HEK293 (cell line): Measurements from ENCODE around the gene RAET1G.
"Not testable (repeated sequence)": the region's sequence is repeated elsewhere in the genome, so short reads cannot be mapped to it uniquely, and the experiment has no call there.

ENCODE experiments used
- CTCF ChIA-PET: fragments of 350-600 bp; formaldehyde crosslinking; extraction: SDS; loops from one replicate; lab custom pipeline; 2021; ENCODE audit warnings: antibody characterized with exemption; lab: Yijun Ruan, JAX
- POLR2A ChIA-PET: fragments of 300-600 bp; formaldehyde crosslinking; extraction: SDS; loops from one replicate; lab custom pipeline; 2020; ENCODE audit warnings: antibody characterized with exemption, inconsistent platforms; lab: Yijun Ruan, JAX
- H3K27ac ChIP-seq: fragments of 200-500 bp; sonication (Bioruptor generic); 2 replicates; pipeline ENCODE4 v1.5.1; 2014; ENCODE audit warnings: low read depth, low read length, control low read depth, inconsistent platforms; ENCODE audit errors: extremely low read depth
- H3K36me3 ChIP-seq, 2 experiments: fragments of 200-500 bp in 1 of 2; sonication (Bioruptor generic) in 1 of 2; 1 replicate in 1 of 2; 2 replicates in 1 of 2; pipeline ENCODE4 v1.5.1; 2014 to 2017; ENCODE audit warnings: inconsistent platforms in 2 of 2, low read length in 2 of 2; ENCODE audit not compliant: control insufficient read depth in 2 of 2, insufficient read depth in 1 of 2
- H3K4me1 ChIP-seq: fragments of 200-500 bp; sonication (Bioruptor generic); 2 replicates; pipeline ENCODE4 v1.5.1; 2014; ENCODE audit warnings: mild to moderate bottlenecking, low read length, inconsistent platforms; ENCODE audit not compliant: control insufficient read depth, insufficient read depth
- H3K4me3 ChIP-seq: 2 replicates; pipeline ENCODE4 v1.5.1; 2011; ENCODE audit warnings: low read depth, mild to moderate bottlenecking, control low read depth, low read length, moderate library complexity
- H3K9me3 ChIP-seq: fragments of 200-500 bp; sonication (Bioruptor generic); 2 replicates; pipeline ENCODE4 v1.5.1; 2014; ENCODE audit warnings: low read depth, low read length, inconsistent platforms; ENCODE audit not compliant: control insufficient read depth, insufficient read depth
- ZNF121 ChIP-seq: fragments of 450-650 bp; formaldehyde crosslinking; IDR thresholded peaks from 2 replicates; pipeline ENCODE4 v1.5.1; 2016; ENCODE audit warnings: missing biosample characterization, missing genetic modification characterization

The RAET1G gene

GRCh38 chr6:149959806-149960205 is 36.9 kb upstream of the RAET1G start:
- H3K36me3 ChIP-seq, H3K27ac ChIP-seq, H3K4me3 ChIP-seq, H3K4me1 ChIP-seq, POLR2A ChIA-PET, H3K9me3 ChIP-seq: not testable (repeated sequence)
- TF ChIP-seq ZNF121 (tag by site-specific recombination), result peak; percentile 93
- CTCF ChIA-PET, result interaction anchor here (0.8 to 1.2 kb wide), 3 partner anchors 31 to 57 kb away, joined by 4 to 7 read pairs (median 4); no protein-coding TSS in a partner anchor

GRCh38 chr6:149958124-149958523 is 35.2 kb upstream of the RAET1G start:
- H3K9me3 ChIP-seq, H3K4me3 ChIP-seq, H3K27ac ChIP-seq, POLR2A ChIA-PET, H3K36me3 ChIP-seq, H3K4me1 ChIP-seq: not testable (repeated sequence)
- CTCF ChIA-PET, result interaction anchor here (1.5 kb wide), 1 partner anchor 59 kb away, joined by 4 read pairs; no protein-coding TSS in a partner anchor

- H3K27ac ChIP-seq, H3K4me1 ChIP-seq, H3K9me3 ChIP-seq, POLR2A ChIA-PET, CTCF ChIA-PET, H3K4me3 ChIP-seq, H3K36me3 ChIP-seq: not testable (repeated sequence)
Measured at GRCh38 chr6:149955654-149956317, 32.9 kb upstream of the RAET1G start.

GRCh38 chr6:149954984-149955653 is 32.2 kb upstream of the RAET1G start:
- H3K36me3 ChIP-seq, CTCF ChIA-PET, H3K9me3 ChIP-seq, POLR2A ChIA-PET, H3K4me3 ChIP-seq, H3K27ac ChIP-seq, H3K4me1 ChIP-seq: not testable (repeated sequence)

GRCh38 chr6:149954328-149954983 is 31.5 kb upstream of the RAET1G start:
- POLR2A ChIA-PET, H3K9me3 ChIP-seq, H3K36me3 ChIP-seq, H3K27ac ChIP-seq, CTCF ChIA-PET, H3K4me3 ChIP-seq, H3K4me1 ChIP-seq: not testable (repeated sequence)

GRCh38 chr6:149953934-149954327 is 31.0 kb upstream of the RAET1G start:
- CTCF ChIA-PET, H3K9me3 ChIP-seq, H3K4me1 ChIP-seq, H3K36me3 ChIP-seq, H3K27ac ChIP-seq, POLR2A ChIA-PET, H3K4me3 ChIP-seq: not testable (repeated sequence)

GRCh38 chr6:149953390-149953789 is 30.5 kb upstream of the RAET1G start:
- H3K36me3 ChIP-seq, POLR2A ChIA-PET, H3K9me3 ChIP-seq, H3K4me3 ChIP-seq, H3K27ac ChIP-seq, H3K4me1 ChIP-seq: not testable (repeated sequence)
- CTCF ChIA-PET, result interaction anchor here (1.3 kb wide), 1 partner anchor 64 kb away, joined by 4 read pairs; no protein-coding TSS in a partner anchor
